HepG2 (cell line): ENCODE results near the gene CKS2. TPM values are rescaled to one million over a fixed set of nuclear protein-coding genes. Genes with fewer than 3 reads are reported as not detected.

Source experiments
- CBX2 ChIP-seq, 2 experiments: fragments of 200-600 bp in 1 of 2; sonication (generic); formaldehyde crosslinking in 1 of 2; IDR thresholded peaks; 2 replicates each; pipeline versions ENCODE4 v1.7.0 to v1.8.1; 2018 to 2022; ENCODE audit warnings: low read depth in 2 of 2, low read length in 1 of 2, mild to moderate bottlenecking in 1 of 2, missing genetic modification reagents in 1 of 2
- CEBPB ChIP-seq: IDR thresholded peaks from 2 replicates; pipeline ENCODE4 v1.6.1; 2011; ENCODE audit warnings: low read depth, low read length, improper control_type of control experiment, borderline replicate concordance
- EZH2 ChIP-seq: conservative IDR thresholded peaks from 2 replicates; pipeline ENCODE4 v1.6.1; 2012; ENCODE audit warnings: mild to moderate bottlenecking, low read depth, low read length, moderate library complexity
- FOXA1 ChIP-seq, 2 experiments: fragments of 450-650 bp in 1 of 2; sonication (generic) in 1 of 2; formaldehyde crosslinking in 1 of 2; IDR thresholded peaks; 2 replicates each; pipeline versions ENCODE4 v1.4.0 to v1.6.1; 2016 to 2020; ENCODE audit warnings: missing genetic modification reagents in 1 of 2
- FOXO1 ChIP-seq: sonication (generic); formaldehyde crosslinking; IDR thresholded peaks from 2 replicates; pipeline ENCODE4 v1.4.0; 2020; ENCODE audit warnings: missing genetic modification reagents
- HOXA5 ChIP-seq: sonication (generic); formaldehyde crosslinking; IDR thresholded peaks from 2 replicates; pipeline ENCODE4 v1.4.0; 2020; ENCODE audit warnings: missing genetic modification reagents
- MBNL3 ChIP-seq: fragments of 250-450 bp; sonication (Bioruptor Pico); conservative IDR thresholded peaks from 2 replicates; pipeline ENCODE4 v1.8.0; 2022; ENCODE audit warnings: mild to moderate bottlenecking, inconsistent platforms
- NFKB2 ChIP-seq: sonication (generic); formaldehyde crosslinking; IDR thresholded peaks from 2 replicates; pipeline ENCODE4 v1.4.0; 2020; ENCODE audit warnings: missing genetic modification reagents, borderline replicate concordance
- PHF8 ChIP-seq: sonication (generic); formaldehyde crosslinking; IDR thresholded peaks from 2 replicates; pipeline ENCODE4 v1.5.0; 2020; ENCODE audit warnings: missing genetic modification reagents
- POLR2G ChIP-seq: fragments of 200-400 bp; formaldehyde crosslinking; IDR thresholded peaks from 2 replicates; pipeline ENCODE4 v1.6.1; 2018; ENCODE audit warnings: mild to moderate bottlenecking, low read depth, low read length, moderate library complexity
- SMARCC2 ChIP-seq: fragments of 450-650 bp; IDR thresholded peaks from 2 replicates; pipeline ENCODE4 v1.6.1; 2017; ENCODE audit warnings: antibody characterized with exemption, mild to moderate bottlenecking
- SP4 ChIP-seq: sonication (generic); formaldehyde crosslinking; IDR thresholded peaks from 2 replicates; pipeline ENCODE4 v1.8.1; 2023; ENCODE audit warnings: mild to moderate bottlenecking, missing genetic modification reagents
- TBX2 ChIP-seq: sonication (generic); formaldehyde crosslinking; IDR thresholded peaks from 2 replicates; pipeline ENCODE4 v1.5.0; 2020; ENCODE audit warnings: missing genetic modification reagents, mild to moderate bottlenecking, borderline replicate concordance
- ZBTB21 ChIP-seq: sonication (generic); formaldehyde crosslinking; IDR thresholded peaks from 2 replicates; pipeline ENCODE4 v1.4.0; 2020; ENCODE audit warnings: missing genetic modification reagents
- ZNF205 ChIP-seq: IDR thresholded peaks from 2 replicates; pipeline ENCODE4 v1.6.1; 2018; ENCODE audit warnings: missing biosample characterization, missing genetic modification reagents
- ZNF446 ChIP-seq: sonication (generic); formaldehyde crosslinking; IDR thresholded peaks from 2 replicates; pipeline ENCODE4 v1.5.0; 2020; ENCODE audit warnings: mild to moderate bottlenecking, missing genetic modification reagents
- ZNF709 ChIP-seq: sonication (generic); formaldehyde crosslinking; IDR thresholded peaks from 2 replicates; pipeline ENCODE4 v1.5.0; 2020; ENCODE audit warnings: mild to moderate bottlenecking, missing genetic modification reagents
- ZNF773 ChIP-seq: sonication (generic); formaldehyde crosslinking; IDR thresholded peaks from 2 replicates; pipeline ENCODE4 v1.4.0; 2020; ENCODE audit warnings: missing genetic modification reagents, borderline replicate concordance
- polyA plus RNA-seq, 8 experiments: library from polyadenylated mRNA; depleted of rRNA in 3 of 8; stranded (reverse) in 7 of 8; unstranded in 1 of 8; fragments of >200 nt; fragmentation: Illumina TruSeq in 4 of 8; extraction: Trizol in 4 of 8; gene quantifications; 2 replicates each; pipeline versions ENCODE4 v1.2.1 to v1.2.3, GENCODE V29; 2011 to 2016; ENCODE audit warnings: low read depth in 4 of 8, missing spikeins in 1 of 8, mixed read lengths in 1 of 8; ENCODE audit not compliant: insufficient read depth in 1 of 8
- total RNA-seq, 5 experiments: library from RNA; depleted of rRNA; stranded (reverse); fragments of >200 nt; fragmentation: Illumina TruSeq; extraction: Trizol; gene quantifications; 2 replicates each; pipeline ENCODE4 v1.2.3, GENCODE V29; 2016; ENCODE audit warnings: low read depth in 1 of 5
- TF ChIP-seq, protein P1 (sequence below): sonication (generic); formaldehyde crosslinking; conservative IDR thresholded peaks from 2 replicates; pipeline ENCODE4 v1.4.0; 2020; ENCODE audit warnings: mild to moderate bottlenecking, missing genetic modification reagents, moderate library complexity
- TF ChIP-seq, protein P2 (sequence below): IDR thresholded peaks from 2 replicates; pipeline ENCODE4 v1.6.1; 2016; ENCODE audit warnings: low read depth
- TF ChIP-seq, protein P3 (sequence below): sonication (generic); formaldehyde crosslinking; IDR thresholded peaks from 2 replicates; pipeline ENCODE4 v1.5.0; 2020; ENCODE audit warnings: mild to moderate bottlenecking, missing genetic modification reagents

CKS2 gene
- total and polyA plus RNA-seq, 2 of the 13 experiments (the other 11 are each of a cell fraction or from before 2014, with no cell fraction given) = 251 to 317 TPM

DNA sequence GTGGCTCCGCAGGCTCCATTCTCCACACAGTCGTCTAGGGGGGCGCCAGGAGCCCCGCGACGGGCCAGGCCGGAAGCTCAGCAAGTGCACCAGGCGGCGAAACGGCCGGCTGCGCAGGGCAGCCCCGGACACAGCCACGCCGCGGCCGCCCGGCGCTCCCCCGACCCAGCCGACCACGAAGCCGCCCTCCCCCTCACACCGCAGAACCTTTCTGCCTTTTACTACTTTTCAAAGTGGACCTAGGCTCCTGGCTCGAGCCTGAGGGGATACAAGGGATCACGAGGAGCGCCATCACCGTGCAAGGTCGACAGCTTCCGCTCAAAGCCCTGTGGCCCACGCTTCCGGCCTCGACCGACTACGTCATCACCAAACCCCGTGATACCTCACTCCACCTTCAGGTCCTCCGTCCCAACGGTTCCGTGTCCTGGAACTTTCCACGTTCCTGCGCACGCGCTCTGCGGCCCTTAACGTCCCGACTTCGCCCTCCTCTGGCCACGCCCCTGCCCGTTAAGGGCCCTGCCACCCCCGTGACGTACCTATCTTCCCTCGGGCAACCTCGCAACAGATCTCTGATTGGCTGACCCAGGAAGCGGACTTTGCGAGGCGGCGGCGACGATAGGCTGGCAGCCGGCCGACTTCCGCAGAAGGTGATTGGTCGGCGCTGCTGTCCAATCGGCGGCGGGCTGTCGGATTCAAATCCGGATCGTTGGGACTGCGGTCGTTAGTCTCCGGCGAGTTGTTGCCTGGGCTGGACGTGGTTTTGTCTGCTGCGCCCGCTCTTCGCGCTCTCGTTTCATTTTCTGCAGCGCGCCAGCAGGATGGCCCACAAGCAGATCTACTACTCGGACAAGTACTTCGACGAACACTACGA lies at the start of gene CKS2 (continued):
- TF ChIP-seq, protein P1, sequence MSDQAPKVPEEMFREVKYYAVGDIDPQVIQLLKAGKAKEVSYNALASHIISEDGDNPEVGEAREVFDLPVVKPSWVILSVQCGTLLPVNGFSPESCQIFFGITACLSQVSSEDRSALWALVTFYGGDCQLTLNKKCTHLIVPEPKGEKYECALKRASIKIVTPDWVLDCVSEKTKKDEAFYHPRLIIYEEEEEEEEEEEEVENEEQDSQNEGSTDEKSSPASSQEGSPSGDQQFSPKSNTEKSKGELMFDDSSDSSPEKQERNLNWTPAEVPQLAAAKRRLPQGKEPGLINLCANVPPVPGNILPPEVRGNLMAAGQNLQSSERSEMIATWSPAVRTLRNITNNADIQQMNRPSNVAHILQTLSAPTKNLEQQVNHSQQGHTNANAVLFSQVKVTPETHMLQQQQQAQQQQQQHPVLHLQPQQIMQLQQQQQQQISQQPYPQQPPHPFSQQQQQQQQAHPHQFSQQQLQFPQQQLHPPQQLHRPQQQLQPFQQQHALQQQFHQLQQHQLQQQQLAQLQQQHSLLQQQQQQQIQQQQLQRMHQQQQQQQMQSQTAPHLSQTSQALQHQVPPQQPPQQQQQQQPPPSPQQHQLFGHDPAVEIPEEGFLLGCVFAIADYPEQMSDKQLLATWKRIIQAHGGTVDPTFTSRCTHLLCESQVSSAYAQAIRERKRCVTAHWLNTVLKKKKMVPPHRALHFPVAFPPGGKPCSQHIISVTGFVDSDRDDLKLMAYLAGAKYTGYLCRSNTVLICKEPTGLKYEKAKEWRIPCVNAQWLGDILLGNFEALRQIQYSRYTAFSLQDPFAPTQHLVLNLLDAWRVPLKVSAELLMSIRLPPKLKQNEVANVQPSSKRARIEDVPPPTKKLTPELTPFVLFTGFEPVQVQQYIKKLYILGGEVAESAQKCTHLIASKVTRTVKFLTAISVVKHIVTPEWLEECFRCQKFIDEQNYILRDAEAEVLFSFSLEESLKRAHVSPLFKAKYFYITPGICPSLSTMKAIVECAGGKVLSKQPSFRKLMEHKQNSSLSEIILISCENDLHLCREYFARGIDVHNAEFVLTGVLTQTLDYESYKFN (CRISPR knock-in tag) = peak; percentile 29; the same call in 1 of the 2 replicates
- TF ChIP-seq FOXO1 (CRISPR knock-in tag) = no peak; the same call in none of the 2 replicates
- TF ChIP-seq ZBTB21 = peak; percentile 97
- TF ChIP-seq CBX2 (IDR thresholded peaks at IDR 0.05; ENCODE audit: low read depth, low read length) = no peak
- no peak for TF ChIP-seq CBX2 (CRISPR knock-in tag; IDR thresholded peaks at IDR 0.05; ENCODE audit: low read depth)
- peak; percentile 98 for TF ChIP-seq POLR2G
- TF ChIP-seq SMARCC2 = no peak
- TF ChIP-seq ZNF773 = no peak
- TF ChIP-seq, protein P2, sequence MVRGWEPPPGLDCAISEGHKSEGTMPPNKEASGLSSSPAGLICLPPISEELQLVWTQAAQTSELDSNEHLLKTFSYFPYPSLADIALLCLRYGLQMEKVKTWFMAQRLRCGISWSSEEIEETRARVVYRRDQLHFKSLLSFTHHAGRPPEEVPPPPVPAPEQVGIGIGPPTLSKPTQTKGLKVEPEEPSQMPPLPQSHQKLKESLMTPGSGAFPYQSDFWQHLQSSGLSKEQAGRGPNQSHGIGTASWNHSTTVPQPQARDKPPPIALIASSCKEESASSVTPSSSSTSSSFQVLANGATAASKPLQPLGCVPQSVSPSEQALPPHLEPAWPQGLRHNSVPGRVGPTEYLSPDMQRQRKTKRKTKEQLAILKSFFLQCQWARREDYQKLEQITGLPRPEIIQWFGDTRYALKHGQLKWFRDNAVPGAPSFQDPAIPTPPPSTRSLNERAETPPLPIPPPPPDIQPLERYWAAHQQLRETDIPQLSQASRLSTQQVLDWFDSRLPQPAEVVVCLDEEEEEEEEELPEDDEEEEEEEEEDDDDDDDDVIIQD (CRISPR knock-in tag) = peak; percentile 51; the same call in 1 of the 2 replicates
- TF ChIP-seq ZNF446 (CRISPR knock-in tag) = peak; percentile 64; the same call in 1 of the 2 replicates
- peak; percentile 27; the same call in 1 of the 2 replicates for TF ChIP-seq NFKB2 (CRISPR knock-in tag)
- TF ChIP-seq ZNF205 (CRISPR knock-in tag) = peak; percentile 71
- TF ChIP-seq SP4 (CRISPR knock-in tag) = peak; percentile 77
- peak; percentile 59; the same call in 1 of the 2 replicates for TF ChIP-seq ZNF709 (CRISPR knock-in tag)
- peak; percentile 63; the same call in 1 of the 2 replicates for TF ChIP-seq TBX2 (CRISPR knock-in tag)
- TF ChIP-seq HOXA5 = peak; percentile 60; the same call in 1 of the 2 replicates
- TF ChIP-seq, protein P3, sequence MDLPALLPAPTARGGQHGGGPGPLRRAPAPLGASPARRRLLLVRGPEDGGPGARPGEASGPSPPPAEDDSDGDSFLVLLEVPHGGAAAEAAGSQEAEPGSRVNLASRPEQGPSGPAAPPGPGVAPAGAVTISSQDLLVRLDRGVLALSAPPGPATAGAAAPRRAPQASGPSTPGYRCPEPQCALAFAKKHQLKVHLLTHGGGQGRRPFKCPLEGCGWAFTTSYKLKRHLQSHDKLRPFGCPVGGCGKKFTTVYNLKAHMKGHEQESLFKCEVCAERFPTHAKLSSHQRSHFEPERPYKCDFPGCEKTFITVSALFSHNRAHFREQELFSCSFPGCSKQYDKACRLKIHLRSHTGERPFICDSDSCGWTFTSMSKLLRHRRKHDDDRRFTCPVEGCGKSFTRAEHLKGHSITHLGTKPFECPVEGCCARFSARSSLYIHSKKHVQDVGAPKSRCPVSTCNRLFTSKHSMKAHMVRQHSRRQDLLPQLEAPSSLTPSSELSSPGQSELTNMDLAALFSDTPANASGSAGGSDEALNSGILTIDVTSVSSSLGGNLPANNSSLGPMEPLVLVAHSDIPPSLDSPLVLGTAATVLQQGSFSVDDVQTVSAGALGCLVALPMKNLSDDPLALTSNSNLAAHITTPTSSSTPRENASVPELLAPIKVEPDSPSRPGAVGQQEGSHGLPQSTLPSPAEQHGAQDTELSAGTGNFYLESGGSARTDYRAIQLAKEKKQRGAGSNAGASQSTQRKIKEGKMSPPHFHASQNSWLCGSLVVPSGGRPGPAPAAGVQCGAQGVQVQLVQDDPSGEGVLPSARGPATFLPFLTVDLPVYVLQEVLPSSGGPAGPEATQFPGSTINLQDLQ (CRISPR knock-in tag) = no peak; the same call in 1 of the 2 replicates
- no peak for TF ChIP-seq EZH2
- TF ChIP-seq CEBPB = no peak
- no peak for TF ChIP-seq MBNL3 (CRISPR knock-in tag)
- TF ChIP-seq PHF8 (CRISPR knock-in tag) = peak; percentile 89
- no peak for TF ChIP-seq FOXA1 (IDR thresholded peaks at IDR 0.05)
- TF ChIP-seq FOXA1 (CRISPR knock-in tag; IDR thresholded peaks at IDR 0.05) = peak; percentile 15; the same call in 1 of the 2 replicates
